Brain pericyte (primary cell): Measurements from ENCODE around the gene ARIH2.

Experiments used
- DNase-seq: peaks from one replicate; pipeline ENCODE4 v3.0.0-alpha.2; 2012; ENCODE audit warnings: low read depth, low spot score

ARIH2 gene

GRCh38 chr3:48974076-48974864 lies 55.6 kb downstream of the ARIH2 start:
- no peak for DNase-seq

- DNase-seq, result no peak
Measured at GRCh38 chr3:48979451-48979850, 60.8 kb downstream of the ARIH2 start.

GRCh38 chr3:48980295-48980694 lies 61.7 kb downstream of the ARIH2 start:
- DNase-seq, result no peak

GRCh38 chr3:48982016-48982415 lies 63.4 kb downstream of the ARIH2 start:
- no peak for DNase-seq

GRCh38 chr3:48982686-48983085 lies 64.0 kb downstream of the ARIH2 start:
- no peak for DNase-seq

- no peak for DNase-seq
Measured at GRCh38 chr3:48983096-48983495, 64.5 kb downstream of the ARIH2 start.

GRCh38 chr3:48984663-48985062 lies 66.0 kb downstream of the ARIH2 start:
- DNase-seq, result no peak

GRCh38 chr3:48985831-48986376 lies 67.3 kb downstream of the ARIH2 start:
- DNase-seq, result no peak

- DNase-seq, result no peak
Measured at GRCh38 chr3:48989126-48989795, 70.6 kb downstream of the ARIH2 start.

- DNase-seq, result peak; percentile 78
Measured at GRCh38 chr3:48989796-48990635, 71.4 kb downstream of the ARIH2 start, which contains the start of gene P4HTM. Gene P4HTM, plus strand, starts transcription at chr3:48990241. Its CDS starts 16 bp downstream, at chr3:48990257.

- no peak for DNase-seq
Measured at GRCh38 chr3:48990636-48991469, 72.2 kb downstream of the ARIH2 start.

- no peak for DNase-seq
Measured at GRCh38 chr3:48991851-48992545, 73.4 kb downstream of the ARIH2 start.

- DNase-seq, result no peak
Measured at GRCh38 chr3:48993834-48994233, 75.2 kb downstream of the ARIH2 start.

- no peak for DNase-seq
Measured at GRCh38 chr3:48996640-48997039, 78.0 kb downstream of the ARIH2 start.

GRCh38 chr3:48997102-48997635 lies 78.5 kb downstream of the ARIH2 start:
- DNase-seq, result no peak

- no peak for DNase-seq
Measured at GRCh38 chr3:48997714-48998637, 79.3 kb downstream of the ARIH2 start.

GRCh38 chr3:48999085-48999858 lies 80.6 kb downstream of the ARIH2 start:
- DNase-seq, result no peak

- DNase-seq, result no peak
Measured at GRCh38 chr3:49001155-49001554, 82.5 kb downstream of the ARIH2 start.
